WTC11 (cell line): ENCODE data around the gene RSPH1. TPM values are rescaled to one million over a fixed set of nuclear protein-coding genes. Genes with fewer than 3 reads are reported as not detected.

Experiments used
- ATAC-seq: fragments of 200-7000 bp; cut with Tn5 transposase; 2 replicates; pipeline ENCODE4 v1.10.0; 2021; ENCODE audit warnings: mild to moderate bottlenecking, moderate library complexity
- CTCF ChIA-PET: fragments of 300-600 bp; sonication (Branson Sonifier 250); formaldehyde crosslinking; loops from one replicate; lab custom pipeline; 2021; ENCODE audit warnings: antibody characterized with exemption; lab: Charles Lee
- POLR2A ChIA-PET: fragments of 350-600 bp; sonication (Branson Sonifier 250); formaldehyde crosslinking; loops from one replicate; lab custom pipeline; 2021; ENCODE audit warnings: antibody characterized with exemption; lab: Charles Lee
- DNase-seq: peaks from one replicate; pipeline ENCODE4 v3.0.0; 2021; ENCODE audit warnings: low spot score
- H3K27ac Mint-ChIP-seq: 2 replicates; pipeline ENCODE4 v1.8.0; 2021; ENCODE audit warnings: mixed read lengths
- H3K27me3 Mint-ChIP-seq: 2 replicates; pipeline ENCODE4 v1.8.0; 2021; ENCODE audit warnings: low read depth, mild to moderate bottlenecking, moderate library complexity, mixed read lengths
- H3K36me3 Mint-ChIP-seq: 2 replicates; pipeline ENCODE4 v1.8.0; 2021; ENCODE audit warnings: mixed read lengths
- H3K4me1 Mint-ChIP-seq: 2 replicates; pipeline ENCODE4 v1.8.0; 2022; ENCODE audit warnings: mixed read lengths
- H3K4me3 Mint-ChIP-seq: 2 replicates; pipeline ENCODE4 v1.8.0; 2021; ENCODE audit warnings: mild to moderate bottlenecking, moderate library complexity, mixed read lengths
- H3K9me3 Mint-ChIP-seq: 2 replicates; pipeline ENCODE4 v1.8.0; 2021; ENCODE audit warnings: mixed read lengths
- AFF4 ChIP-seq: sonication (generic); formaldehyde crosslinking; IDR thresholded peaks from 2 replicates; pipeline ENCODE4 v1.8.1; 2023; ENCODE audit warnings: mild to moderate bottlenecking, missing genetic modification reagents, borderline replicate concordance
- AR ChIP-seq: fragments of 250-450 bp; sonication (Bioruptor Pico); IDR thresholded peaks from 2 replicates; pipeline ENCODE4 v1.9.0; 2021; ENCODE audit warnings: mild to moderate bottlenecking
- CREM ChIP-seq: sonication (generic); formaldehyde crosslinking; IDR thresholded peaks from 2 replicates; pipeline ENCODE4 v1.8.1; 2022; ENCODE audit warnings: mild to moderate bottlenecking, missing genetic modification reagents, moderate library complexity
- E2F1 ChIP-seq: sonication (generic); formaldehyde crosslinking; IDR thresholded peaks from 2 replicates; pipeline ENCODE4 v1.8.0; 2022; ENCODE audit warnings: mild to moderate bottlenecking, missing genetic modification reagents
- E2F5 ChIP-seq: sonication (generic); formaldehyde crosslinking; IDR thresholded peaks from 2 replicates; pipeline ENCODE4 v1.8.1; 2022; ENCODE audit warnings: mild to moderate bottlenecking, moderate library complexity, missing genetic modification reagents
- ERG ChIP-seq: fragments of 250-450 bp; sonication (Bioruptor Pico); IDR thresholded peaks from 2 replicates; pipeline ENCODE4 v1.8.0; 2021; ENCODE audit warnings: mild to moderate bottlenecking
- ESRRA ChIP-seq: sonication (generic); formaldehyde crosslinking; IDR thresholded peaks from 2 replicates; pipeline ENCODE4 v1.8.1; 2022; ENCODE audit warnings: mild to moderate bottlenecking, missing genetic modification reagents, borderline replicate concordance
- FOXK1 ChIP-seq: sonication (generic); formaldehyde crosslinking; IDR thresholded peaks from 2 replicates; pipeline ENCODE4 v1.8.0; 2022; ENCODE audit warnings: mild to moderate bottlenecking, moderate library complexity, missing genetic modification reagents
- GRHL2 ChIP-seq: fragments of 250-450 bp; sonication (Bioruptor Pico); IDR thresholded peaks from 2 replicates; pipeline ENCODE4 v1.8.0; 2022; ENCODE audit warnings: mild to moderate bottlenecking, moderate library complexity; ENCODE audit not compliant: insufficient replicate concordance, severe bottlenecking
- JUN ChIP-seq: sonication (generic); formaldehyde crosslinking; IDR thresholded peaks from 2 replicates; pipeline ENCODE4 v1.8.0; 2023; ENCODE audit warnings: mild to moderate bottlenecking, missing genetic modification reagents
- KAT7 ChIP-seq: sonication (generic); formaldehyde crosslinking; IDR thresholded peaks from 2 replicates; pipeline ENCODE4 v1.8.1; 2023; ENCODE audit warnings: missing genetic modification reagents, mild to moderate bottlenecking, borderline replicate concordance
- PRRX2 ChIP-seq: fragments of 250-450 bp; sonication (Bioruptor Pico); IDR thresholded peaks from 2 replicates; pipeline ENCODE4 v1.8.0; 2021; ENCODE audit warnings: mild to moderate bottlenecking
- RELA ChIP-seq: sonication (generic); formaldehyde crosslinking; IDR thresholded peaks from 2 replicates; pipeline ENCODE4 v1.8.1; 2022; ENCODE audit warnings: missing genetic modification reagents, mild to moderate bottlenecking, borderline replicate concordance
- SMAD4 ChIP-seq: sonication (generic); formaldehyde crosslinking; IDR thresholded peaks from 2 replicates; pipeline ENCODE4 v1.8.0; 2022; ENCODE audit warnings: mild to moderate bottlenecking, missing genetic modification reagents
- TEAD4 ChIP-seq: sonication (generic); formaldehyde crosslinking; IDR thresholded peaks from 2 replicates; pipeline ENCODE4 v1.8.0; 2022; ENCODE audit warnings: mild to moderate bottlenecking, missing genetic modification reagents
- USF1 ChIP-seq: sonication (generic); formaldehyde crosslinking; IDR thresholded peaks from 2 replicates; pipeline ENCODE4 v1.8.0; 2022; ENCODE audit warnings: mild to moderate bottlenecking, missing genetic modification reagents
- ZNF121 ChIP-seq: sonication (generic); formaldehyde crosslinking; IDR thresholded peaks from 2 replicates; pipeline ENCODE4 v1.8.0; 2023; ENCODE audit warnings: missing genetic modification reagents
- ZNF232 ChIP-seq: sonication (generic); formaldehyde crosslinking; IDR thresholded peaks from 2 replicates; pipeline ENCODE4 v1.8.0; 2022; ENCODE audit warnings: mild to moderate bottlenecking, missing genetic modification reagents
- ZNF532 ChIP-seq: fragments of 250-450 bp; sonication (Bioruptor Pico); IDR thresholded peaks from 2 replicates; pipeline ENCODE4 v1.9.0; 2021; ENCODE audit warnings: mild to moderate bottlenecking, borderline replicate concordance
- total RNA-seq: library from RNA; stranded (reverse); gene quantifications from 3 replicates; pipeline ENCODE4 v1.2.3, GENCODE V29; 2021

RSPH1 gene
- total RNA-seq, 1 experiment from 2014 or later: 0.11 TPM

- no peak for TF ChIP-seq AR (CRISPR knock-in tag)
Measured at GRCh38 chr21:42455196-42455595, 40.8 kb downstream of the RSPH1 start (continued).

GRCh38 chr21:42454786-42455185, 41.2 kb downstream of the RSPH1 start:
- TF ChIP-seq E2F1 (CRISPR knock-in tag) (no peak), FOXK1 (CRISPR knock-in tag) (no peak), ZNF532 (CRISPR knock-in tag) (no peak), USF1 (no peak), GRHL2 (CRISPR knock-in tag) (no peak), CREM (CRISPR knock-in tag) (no peak), E2F5 (CRISPR knock-in tag) (no peak), PRRX2 (CRISPR knock-in tag) (no peak), ERG (no peak), ZNF232 (no peak), KAT7 (CRISPR knock-in tag) (no peak), ZNF121 (no peak), SMAD4 (CRISPR knock-in tag) (no peak), ESRRA (CRISPR knock-in tag) (no peak), RELA (CRISPR knock-in tag) (no peak), TEAD4 (CRISPR knock-in tag) (no peak), AFF4 (no peak), JUN (CRISPR knock-in tag) (no peak)
- peaks cover 2% of the 10 kb centered on the region for H3K27me3 Mint-ChIP-seq
- ChIA-PET CTCF (interaction anchor here (0.9 to 2.5 kb wide), 2 partner anchors 12 to 196 kb away, joined by 3 to 9 read pairs; no protein-coding TSS in a partner anchor), POLR2A (no interaction called here)
- H3K9me3 Mint-ChIP-seq: peaks cover 10% of the 10 kb centered on the region
- no peak overlapping the region for H3K27ac Mint-ChIP-seq
- no peak for ATAC-seq
- peaks cover 4% of the 10 kb centered on the region; the same call in 1 of the 2 replicates for H3K36me3 Mint-ChIP-seq
- no peak for DNase-seq
- H3K4me1 Mint-ChIP-seq: peaks cover 16% of the 10 kb centered on the region
- H3K4me3 Mint-ChIP-seq: no peak overlapping the region
